HG03280 (cell line): ENCODE results near the gene TMED10.

Source experiments
- ATAC-seq: cut with Tn5 transposase; IDR thresholded peaks from one replicate; pipeline ENCODE4 v1.9.1; 2021; ENCODE audit warnings: mild to moderate bottlenecking, moderate library complexity; ENCODE audit not compliant: unreplicated experiment

The TMED10 gene

DNA sequence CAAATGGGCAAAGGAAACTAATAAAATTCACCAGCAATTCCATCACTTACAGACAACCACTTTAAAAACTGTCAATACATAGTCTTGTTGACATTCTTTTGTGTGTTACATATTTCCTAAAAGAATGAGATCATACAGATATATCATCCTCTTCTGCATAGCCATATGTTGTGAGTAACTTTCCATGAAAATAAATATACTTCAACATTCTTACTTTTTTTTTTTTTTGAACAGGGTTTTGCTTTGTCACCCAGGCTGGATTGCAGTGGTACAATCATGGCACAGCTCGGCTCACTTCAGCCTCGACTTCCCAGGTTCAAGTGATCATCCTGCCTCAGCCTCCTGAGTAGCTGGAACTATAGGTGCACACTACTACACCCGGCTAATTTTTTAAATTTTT lies 86.1 kb downstream of the TMED10 start:
- ATAC-seq: no peak

DNA sequence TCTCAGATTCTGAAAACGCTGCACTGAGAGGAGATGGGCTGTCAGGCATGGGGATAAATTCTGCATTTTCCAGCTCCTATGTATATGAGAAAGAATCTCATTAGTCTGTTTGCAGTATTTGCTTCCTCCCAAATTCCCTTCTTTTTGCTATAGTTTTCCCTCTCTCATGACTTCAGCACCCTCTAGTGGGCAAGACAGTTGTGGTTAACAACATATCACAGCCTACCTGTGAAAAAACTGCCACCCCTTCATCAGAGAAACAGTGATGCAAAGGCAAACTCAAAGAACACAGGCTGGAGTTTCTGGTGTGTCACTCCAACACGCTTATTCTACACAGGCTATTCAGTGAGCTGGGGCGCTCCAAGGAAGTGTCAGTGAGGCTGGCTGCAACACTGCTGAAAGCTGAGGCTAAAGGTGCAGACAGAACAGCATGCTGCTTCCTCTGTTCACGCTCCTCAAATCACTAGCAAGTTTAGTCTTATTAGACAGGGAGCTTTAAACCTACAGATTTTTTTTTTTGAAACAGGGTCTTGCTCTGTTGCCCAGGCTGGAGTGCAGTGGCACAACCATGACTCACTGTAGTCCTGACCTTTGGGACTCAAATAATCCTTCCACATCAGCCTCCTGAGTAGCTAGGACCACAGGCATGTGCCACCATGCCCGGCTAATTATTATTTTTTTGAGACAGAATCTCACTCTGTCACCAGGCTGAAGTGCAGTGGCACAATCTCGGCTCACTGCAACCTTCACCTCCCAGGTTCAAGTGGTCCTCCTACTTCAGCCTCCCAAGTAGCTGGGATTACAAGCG lies 87.6 kb downstream of the TMED10 start:
- ATAC-seq: no peak

DNA sequence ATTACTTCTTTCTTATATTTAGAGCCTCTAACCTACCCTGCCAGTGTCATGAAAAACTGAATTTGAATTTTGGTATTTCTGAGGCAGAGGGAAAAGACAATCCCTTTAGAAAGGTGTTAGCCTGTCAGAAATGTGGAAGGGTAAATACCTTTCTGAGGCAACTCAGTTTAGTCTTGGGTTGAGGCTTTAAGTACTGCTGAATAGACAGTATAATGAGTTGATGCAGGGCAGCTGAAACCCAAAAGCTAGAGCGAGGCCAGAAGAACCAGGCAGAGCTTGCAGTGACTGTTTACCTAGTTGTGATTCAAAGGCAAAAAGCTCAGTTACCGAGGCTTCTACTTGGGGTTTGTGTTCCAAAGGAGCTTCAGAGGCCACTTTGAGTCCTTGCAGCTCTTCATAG lies 88.3 kb downstream of the TMED10 start:
- no peak for ATAC-seq

- ATAC-seq: no peak
These were observed 91.9 kb downstream of the TMED10 start for GRCh38 chr14:75084513-75084912.

DNA sequence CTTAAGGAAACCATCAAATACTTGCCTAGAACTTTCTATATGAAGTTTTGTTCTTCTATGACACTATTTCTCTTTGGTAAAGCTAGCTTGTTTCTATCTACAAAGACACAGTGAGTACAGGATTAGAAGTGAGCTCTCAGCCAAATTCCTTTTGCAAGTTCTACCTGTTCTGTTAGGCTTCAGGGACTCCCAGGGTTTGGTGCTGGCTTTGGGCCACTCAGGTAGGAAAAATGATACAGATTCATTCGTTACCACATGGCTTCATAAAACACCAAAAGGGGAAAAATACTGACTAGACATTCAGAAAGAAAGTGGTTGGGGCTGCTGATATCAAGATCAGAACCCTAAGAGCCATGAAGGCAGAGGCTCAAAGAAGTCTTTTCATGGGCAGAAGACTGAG lies 93.1 kb downstream of the TMED10 start:
- no peak for ATAC-seq

- no peak for ATAC-seq
These were observed 94.7 kb downstream of the TMED10 start for GRCh38 chr14:75081660-75082229.
